DOHH2 (cell line): Measurements from ENCODE around the gene ADGRA1.

Experiments used
- H3F3A ChIP-seq: fragments of 200-600 bp; sonication (generic), shearing (Covaris generic); 2 replicates; pipeline ENCODE4 v1.6.0; 2016; ENCODE audit warnings: antibody characterized with exemption, mild to moderate bottlenecking; ENCODE audit not compliant: control insufficient read depth, insufficient read depth
- H3K27ac ChIP-seq: fragments of 200-600 bp; sonication (generic); 2 replicates; pipeline ENCODE4 v1.5.1; 2014; ENCODE audit warnings: low read depth, mild to moderate bottlenecking, low read length, moderate library complexity
- H3K27me3 ChIP-seq: fragments of 200-600 bp; sonication (generic); 2 replicates; pipeline ENCODE4 v1.6.1; 2014; ENCODE audit warnings: mild to moderate bottlenecking, low read length, mixed read lengths; ENCODE audit not compliant: control insufficient read depth
- H3K36me3 ChIP-seq: fragments of 200-600 bp; sonication (generic); 2 replicates; pipeline ENCODE4 v1.6.1; 2014; ENCODE audit warnings: mild to moderate bottlenecking, low read length, moderate library complexity, mixed read lengths; ENCODE audit not compliant: control insufficient read depth
- H3K4me1 ChIP-seq: fragments of 200-600 bp; sonication (generic); 2 replicates; pipeline ENCODE4 v1.6.1; 2014; ENCODE audit warnings: mild to moderate bottlenecking, low read length, mixed read lengths; ENCODE audit not compliant: control insufficient read depth
- H3K4me2 ChIP-seq: fragments of 200-600 bp; sonication (generic); 2 replicates; pipeline ENCODE4 v1.6.0; 2014; ENCODE audit warnings: mild to moderate bottlenecking, low read length, moderate library complexity
- H3K4me3 ChIP-seq: fragments of 200-600 bp; sonication (generic); 2 replicates; pipeline ENCODE4 v1.5.1; 2014; ENCODE audit warnings: mild to moderate bottlenecking, low read length, mixed read lengths
- H3K79me2 ChIP-seq: fragments of 200-600 bp; sonication (generic); 2 replicates; pipeline ENCODE4 v1.6.1; 2014; ENCODE audit warnings: mild to moderate bottlenecking, low read length, mixed read lengths; ENCODE audit not compliant: control insufficient read depth
- H3K9me2 ChIP-seq: fragments of 200-600 bp; sonication (generic); replicated peaks from 2 replicates; pipeline ENCODE4 v1.6.1; 2014; ENCODE audit warnings: mild to moderate bottlenecking, low read length, mixed read lengths; ENCODE audit not compliant: control insufficient read depth
- H3K9me3 ChIP-seq: fragments of 200-600 bp; sonication (generic); 2 replicates; pipeline ENCODE4 v1.6.1; 2014; ENCODE audit warnings: antibody characterized with exemption, low read length, mixed read lengths; ENCODE audit not compliant: control insufficient read depth, insufficient read depth
- H4K20me1 ChIP-seq: fragments of 200-600 bp; sonication (generic); 2 replicates; pipeline ENCODE4 v1.6.0; 2014; ENCODE audit warnings: low read depth, mild to moderate bottlenecking, antibody characterized with exemption, low read length, moderate library complexity; ENCODE audit not compliant: control insufficient read depth, insufficient read depth
- EZH2phosphoT487 ChIP-seq: fragments of 200-600 bp; sonication (generic); IDR thresholded peaks from 2 replicates; pipeline ENCODE4 v1.6.1; 2017; ENCODE audit warnings: borderline replicate concordance, mild to moderate bottlenecking, antibody characterized with exemption, low read length, moderate library complexity, mixed read lengths
- TF ChIP-seq, protein P1 (sequence below): fragments of 200-600 bp; sonication (generic); IDR thresholded peaks from one replicate; pipeline ENCODE4 v1.5.1; 2014; ENCODE audit warnings: antibody characterized with exemption, mild to moderate bottlenecking, low read depth, low read length; ENCODE audit not compliant: poor library complexity, severe bottlenecking

The ADGRA1 gene

DNA sequence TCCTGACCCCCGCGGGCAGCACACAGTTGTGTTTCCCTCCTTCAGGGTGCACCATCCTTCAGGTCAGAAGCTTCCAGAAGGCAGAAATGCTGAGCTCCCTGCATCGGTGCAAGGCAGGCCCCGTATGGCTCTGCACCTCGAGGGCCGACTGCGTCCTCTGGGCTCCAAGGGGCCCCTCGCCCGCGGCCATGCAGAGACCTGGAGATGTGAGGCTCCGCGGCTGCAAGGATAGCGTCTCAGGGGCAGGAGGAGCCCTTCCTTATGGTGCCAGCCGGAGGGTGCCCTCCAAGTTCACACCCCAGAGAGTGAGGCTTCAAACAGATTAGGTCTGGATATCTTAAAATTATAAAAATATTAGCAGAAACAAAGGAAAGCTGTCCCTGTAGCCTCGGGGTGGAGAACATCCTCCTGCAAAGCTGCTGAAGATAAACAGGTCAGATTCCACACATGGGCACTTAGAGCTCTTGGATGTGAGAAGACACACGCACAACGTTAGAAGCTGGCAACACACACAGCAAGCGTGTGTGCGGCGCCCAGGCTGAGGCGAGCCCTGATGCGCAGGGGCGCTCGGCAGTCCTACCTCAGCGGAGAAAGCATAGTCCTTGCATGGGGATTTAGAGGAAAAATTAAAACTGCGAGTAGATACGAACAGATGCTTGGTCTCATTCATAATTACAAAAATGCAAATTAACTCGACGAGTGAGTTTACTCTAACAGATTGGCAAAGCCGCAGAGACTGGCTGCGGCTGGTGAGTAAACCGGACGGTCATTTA lies 92.7 kb downstream of the ADGRA1 start:
- H3K36me3 ChIP-seq: no peaks in the 10 kb centered on the region
- H3K4me1 ChIP-seq: no peaks in the 10 kb centered on the region
- H3K4me3 ChIP-seq: no peak overlapping the region
- no peaks in the 10 kb centered on the region for H3K79me2 ChIP-seq
- no peaks in the 10 kb centered on the region for H4K20me1 ChIP-seq
- H3K9me2 ChIP-seq: no peaks in the 10 kb centered on the region
- H3K27me3 ChIP-seq: no peaks in the 10 kb centered on the region
- H3K27ac ChIP-seq: no peak overlapping the region
- peaks cover 6% of the 10 kb centered on the region for H3F3A ChIP-seq
- no peak overlapping the region for H3K4me2 ChIP-seq
- TF ChIP-seq, protein P1, sequence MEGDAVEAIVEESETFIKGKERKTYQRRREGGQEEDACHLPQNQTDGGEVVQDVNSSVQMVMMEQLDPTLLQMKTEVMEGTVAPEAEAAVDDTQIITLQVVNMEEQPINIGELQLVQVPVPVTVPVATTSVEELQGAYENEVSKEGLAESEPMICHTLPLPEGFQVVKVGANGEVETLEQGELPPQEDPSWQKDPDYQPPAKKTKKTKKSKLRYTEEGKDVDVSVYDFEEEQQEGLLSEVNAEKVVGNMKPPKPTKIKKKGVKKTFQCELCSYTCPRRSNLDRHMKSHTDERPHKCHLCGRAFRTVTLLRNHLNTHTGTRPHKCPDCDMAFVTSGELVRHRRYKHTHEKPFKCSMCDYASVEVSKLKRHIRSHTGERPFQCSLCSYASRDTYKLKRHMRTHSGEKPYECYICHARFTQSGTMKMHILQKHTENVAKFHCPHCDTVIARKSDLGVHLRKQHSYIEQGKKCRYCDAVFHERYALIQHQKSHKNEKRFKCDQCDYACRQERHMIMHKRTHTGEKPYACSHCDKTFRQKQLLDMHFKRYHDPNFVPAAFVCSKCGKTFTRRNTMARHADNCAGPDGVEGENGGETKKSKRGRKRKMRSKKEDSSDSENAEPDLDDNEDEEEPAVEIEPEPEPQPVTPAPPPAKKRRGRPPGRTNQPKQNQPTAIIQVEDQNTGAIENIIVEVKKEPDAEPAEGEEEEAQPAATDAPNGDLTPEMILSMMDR: no peak
- peaks cover 66% of the 10 kb centered on the region; the same call in 1 of the 2 replicates for H3K9me3 ChIP-seq

- no peaks in the 10 kb centered on the region for H4K20me1 ChIP-seq
These were observed 93.4 kb downstream of the ADGRA1 start for GRCh38 chr10:133180965-133181639.

More at GRCh38 chr10:133180965-133181639, 93.4 kb downstream of the ADGRA1 start:
- Histone ChIP-seq H3K4me2 (no peak overlapping the region), H3K27me3 (no peaks in the 10 kb centered on the region), H3F3A (peaks cover 6% of the 10 kb centered on the region), H3K27ac (no peak overlapping the region), H3K79me2 (no peaks in the 10 kb centered on the region), H3K36me3 (no peaks in the 10 kb centered on the region), H3K9me3 (peaks cover 66% of the 10 kb centered on the region; the same call in 1 of the 2 replicates), H3K4me1 (no peaks in the 10 kb centered on the region), H3K4me3 (no peak overlapping the region), H3K9me2 (no peaks in the 10 kb centered on the region)
- TF ChIP-seq, protein P1: no peak
- no peak for TF ChIP-seq EZH2phosphoT487
